Activated CD8-positive, alpha-beta T cell treated with anti-CD3 and anti-CD28 coated beads for 36 hours (primary cell): Measurements from ENCODE around the gene FADD. TPM values are rescaled to one million over a fixed set of nuclear protein-coding genes. Genes with fewer than 3 reads are reported as not detected.

Experiments
- ATAC-seq: fragments of 200-7000 bp; cut with Tn5 transposase; one replicate; pipeline ENCODE4 v1.10.0; 2021; ENCODE audit warnings: mild to moderate bottlenecking, moderate library complexity
- CTCF ChIA-PET: fragments of 350-600 bp; sonication (Branson Sonifier 250); formaldehyde crosslinking; loops from one replicate; lab custom pipeline; 2021; ENCODE audit warnings: antibody characterized with exemption; lab: Charles Lee
- POLR2A ChIA-PET: fragments of 350-600 bp; sonication (Branson Sonifier 250); formaldehyde crosslinking; loops from one replicate; lab custom pipeline; 2021; ENCODE audit warnings: antibody characterized with exemption; lab: Charles Lee
- DNase-seq: peaks from one replicate; pipeline ENCODE4 v3.0.0-alpha.2; 2020
- H3K27ac Mint-ChIP-seq: one replicate; pipeline ENCODE4 v1.8.0; 2021; ENCODE audit warnings: mild to moderate bottlenecking, mixed read lengths
- H3K27me3 Mint-ChIP-seq: one replicate; pipeline ENCODE4 v1.8.0; 2021; ENCODE audit warnings: mixed read lengths
- H3K36me3 Mint-ChIP-seq: one replicate; pipeline ENCODE4 v1.8.0; 2021; ENCODE audit warnings: low read depth, mixed read lengths
- H3K4me1 Mint-ChIP-seq: one replicate; pipeline ENCODE4 v1.8.0; 2021; ENCODE audit warnings: low read depth, mixed read lengths
- H3K4me3 Mint-ChIP-seq: one replicate; pipeline ENCODE4 v1.8.0; 2021; ENCODE audit warnings: mild to moderate bottlenecking, moderate library complexity, mixed read lengths
- H3K9me3 Mint-ChIP-seq: one replicate; pipeline ENCODE4 v1.8.0; 2021; ENCODE audit warnings: mixed read lengths
- intact Hi-C: fragments of 100-400 bp; cut with micrococcal nuclease; formaldehyde crosslinking; loops from one replicate; pipeline ENCODE4 v1.10.0; 2022
- total RNA-seq, 2 experiments: library from RNA; stranded (reverse); gene quantifications; one replicate each; pipeline ENCODE4 v1.2.3, GENCODE V29; 2021
- TF ChIP-seq, protein P1 (sequence below): fragments of 200-600 bp; IDR thresholded peaks from one replicate; pipeline ENCODE4 v1.8.0; 2022; ENCODE audit warnings: antibody characterized with exemption, mild to moderate bottlenecking

Gene FADD
- total RNA-seq, 2 experiments from 2014 or later = 27.6 to 29.6 TPM

DNA sequence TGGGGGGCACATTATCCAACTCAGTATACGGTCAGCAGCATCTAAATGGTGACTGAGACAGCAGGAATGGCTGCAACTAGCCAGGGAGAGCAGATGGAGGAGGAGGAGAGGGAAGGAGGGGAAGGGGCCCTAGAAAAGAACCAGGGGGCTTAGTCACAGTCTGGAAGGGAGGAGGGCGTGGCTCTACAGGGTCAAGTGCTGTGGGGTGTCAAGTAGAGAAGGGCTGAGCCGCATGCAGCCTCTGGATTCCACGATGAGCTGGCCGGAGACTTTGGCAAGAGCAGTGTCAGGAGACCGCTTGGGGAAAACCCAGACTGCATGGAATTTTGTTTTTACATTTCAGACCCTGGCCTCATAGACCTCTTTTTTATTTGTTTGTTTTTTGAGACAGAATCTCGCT is 41.6 kb downstream of the FADD start:
- Mint-ChIP-seq H3K27ac (no peak overlapping the region), H3K27me3 (peaks cover 2% of the 10 kb centered on the region), H3K36me3 (no peaks in the 10 kb centered on the region), H3K9me3 (peaks cover 3% of the 10 kb centered on the region), H3K4me1 (peaks cover 6% of the 10 kb centered on the region), H3K4me3 (no peak overlapping the region)
- POLR2A ChIA-PET = no interaction called here
- intact Hi-C loops = no loop called here
- DNase-seq (no peak), ATAC-seq (no peak)
- CTCF ChIA-PET = no interaction called here
- TF ChIP-seq, protein P1, sequence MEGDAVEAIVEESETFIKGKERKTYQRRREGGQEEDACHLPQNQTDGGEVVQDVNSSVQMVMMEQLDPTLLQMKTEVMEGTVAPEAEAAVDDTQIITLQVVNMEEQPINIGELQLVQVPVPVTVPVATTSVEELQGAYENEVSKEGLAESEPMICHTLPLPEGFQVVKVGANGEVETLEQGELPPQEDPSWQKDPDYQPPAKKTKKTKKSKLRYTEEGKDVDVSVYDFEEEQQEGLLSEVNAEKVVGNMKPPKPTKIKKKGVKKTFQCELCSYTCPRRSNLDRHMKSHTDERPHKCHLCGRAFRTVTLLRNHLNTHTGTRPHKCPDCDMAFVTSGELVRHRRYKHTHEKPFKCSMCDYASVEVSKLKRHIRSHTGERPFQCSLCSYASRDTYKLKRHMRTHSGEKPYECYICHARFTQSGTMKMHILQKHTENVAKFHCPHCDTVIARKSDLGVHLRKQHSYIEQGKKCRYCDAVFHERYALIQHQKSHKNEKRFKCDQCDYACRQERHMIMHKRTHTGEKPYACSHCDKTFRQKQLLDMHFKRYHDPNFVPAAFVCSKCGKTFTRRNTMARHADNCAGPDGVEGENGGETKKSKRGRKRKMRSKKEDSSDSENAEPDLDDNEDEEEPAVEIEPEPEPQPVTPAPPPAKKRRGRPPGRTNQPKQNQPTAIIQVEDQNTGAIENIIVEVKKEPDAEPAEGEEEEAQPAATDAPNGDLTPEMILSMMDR = no peak

DNA sequence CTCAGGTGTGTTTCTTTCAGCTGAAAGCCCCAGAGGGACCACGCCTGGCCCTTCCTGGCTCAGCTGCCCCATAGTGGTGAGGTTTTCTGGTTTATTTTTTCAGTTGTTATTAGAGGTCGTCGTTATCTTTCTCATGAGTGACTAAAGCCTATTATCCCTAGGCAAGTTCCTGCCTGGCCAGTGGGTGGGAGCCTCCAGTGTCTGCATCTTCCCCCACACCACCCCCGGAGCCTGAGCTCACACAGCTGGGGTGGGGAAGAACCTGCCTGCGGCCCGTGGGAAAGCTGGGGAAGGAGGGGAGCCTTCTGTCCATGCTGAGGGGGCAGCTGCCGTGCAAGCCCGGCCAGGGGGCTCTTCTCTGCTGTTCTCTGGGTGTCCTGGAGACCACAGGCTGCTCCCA is 43.1 kb downstream of the FADD start:
- Mint-ChIP-seq H3K4me3 (no peak overlapping the region), H3K27me3 (peaks cover 2% of the 10 kb centered on the region), H3K9me3 (peaks cover 3% of the 10 kb centered on the region), H3K4me1 (peaks cover 6% of the 10 kb centered on the region), H3K27ac (no peak overlapping the region), H3K36me3 (no peaks in the 10 kb centered on the region)
- DNase-seq (no peak), ATAC-seq (no peak)
- TF ChIP-seq, protein P1 = no peak
- ChIA-PET CTCF (interaction anchor here (0.6 kb wide), 1 partner anchor 1359 kb away, joined by 3 read pairs; no protein-coding TSS in a partner anchor), POLR2A (no interaction called here)
- intact Hi-C loops = no loop called here

DNA sequence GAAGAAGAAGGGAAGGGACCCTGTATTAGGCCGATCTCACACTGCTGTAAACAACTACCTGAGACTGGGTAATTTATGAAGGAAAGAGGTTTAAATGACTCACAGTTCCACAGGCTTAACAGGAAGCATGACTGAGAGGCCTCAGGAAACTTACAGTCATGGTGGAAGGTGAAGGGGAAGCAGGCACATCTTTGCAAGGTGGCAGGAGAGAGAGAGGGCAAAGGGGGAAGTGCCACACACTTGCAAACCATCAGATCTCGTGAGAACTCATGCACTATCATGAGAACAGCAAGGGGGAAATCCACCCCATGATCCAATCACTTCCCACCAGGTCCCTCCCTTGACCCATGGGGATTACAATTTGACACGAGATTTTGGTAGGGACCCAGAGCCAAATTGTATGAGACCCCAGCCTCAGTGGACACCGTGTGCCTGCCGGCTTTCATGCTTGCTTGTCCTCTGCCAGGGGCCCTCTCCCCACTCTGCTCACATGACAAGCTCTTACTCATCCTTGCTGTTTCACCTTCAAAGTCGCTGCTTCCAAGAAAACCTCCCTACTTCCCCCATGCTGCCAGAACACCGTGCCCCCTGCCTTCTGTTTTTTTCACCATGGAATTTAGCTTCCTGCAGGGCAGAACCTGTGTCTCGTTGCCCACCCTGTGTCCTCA is 44.1 kb downstream of the FADD start:
- POLR2A ChIA-PET = no interaction called here
- Mint-ChIP-seq H3K36me3 (no peaks in the 10 kb centered on the region), H3K4me3 (no peak overlapping the region), H3K27me3 (peaks cover 2% of the 10 kb centered on the region), H3K4me1 (peaks cover 6% of the 10 kb centered on the region), H3K27ac (no peak overlapping the region), H3K9me3 (peaks cover 3% of the 10 kb centered on the region)
- ATAC-seq (peak; percentile 27), DNase-seq (no peak)
- intact Hi-C loops = no loop called here
- CTCF ChIA-PET = no interaction called here
- TF ChIP-seq, protein P1 = no peak

DNA sequence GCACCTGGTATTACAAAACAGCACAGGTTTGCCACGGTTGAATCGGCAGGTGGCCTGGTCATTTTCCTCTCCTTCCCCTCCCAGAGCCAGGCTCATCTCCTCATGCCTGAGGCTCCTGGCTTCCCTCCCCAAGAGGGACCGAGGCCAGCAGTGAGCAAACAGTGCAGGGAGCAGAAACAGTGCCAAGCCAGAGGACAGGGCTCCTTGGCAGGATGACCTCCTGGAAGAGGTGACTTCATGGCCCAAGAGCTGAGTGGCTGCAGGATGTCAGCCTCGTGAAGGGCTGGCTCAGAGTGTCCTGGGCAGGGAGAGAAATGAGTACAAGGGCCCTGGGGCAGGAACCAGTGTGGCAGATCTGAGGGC is 44.6 kb downstream of the FADD start:
- peaks cover 2% of the 10 kb centered on the region for H3K27me3 Mint-ChIP-seq
- no peak overlapping the region for H3K27ac Mint-ChIP-seq
- H3K4me3 Mint-ChIP-seq = no peak overlapping the region
- H3K36me3 Mint-ChIP-seq = no peaks in the 10 kb centered on the region
- peaks cover 6% of the 10 kb centered on the region for H3K4me1 Mint-ChIP-seq
- peaks cover 3% of the 10 kb centered on the region for H3K9me3 Mint-ChIP-seq
- intact Hi-C loops = no loop called here
- TF ChIP-seq, protein P1 = no peak
- CTCF ChIA-PET = no interaction called here
- DNase-seq (no peak), ATAC-seq (no peak)
- POLR2A ChIA-PET = no interaction called here

DNA sequence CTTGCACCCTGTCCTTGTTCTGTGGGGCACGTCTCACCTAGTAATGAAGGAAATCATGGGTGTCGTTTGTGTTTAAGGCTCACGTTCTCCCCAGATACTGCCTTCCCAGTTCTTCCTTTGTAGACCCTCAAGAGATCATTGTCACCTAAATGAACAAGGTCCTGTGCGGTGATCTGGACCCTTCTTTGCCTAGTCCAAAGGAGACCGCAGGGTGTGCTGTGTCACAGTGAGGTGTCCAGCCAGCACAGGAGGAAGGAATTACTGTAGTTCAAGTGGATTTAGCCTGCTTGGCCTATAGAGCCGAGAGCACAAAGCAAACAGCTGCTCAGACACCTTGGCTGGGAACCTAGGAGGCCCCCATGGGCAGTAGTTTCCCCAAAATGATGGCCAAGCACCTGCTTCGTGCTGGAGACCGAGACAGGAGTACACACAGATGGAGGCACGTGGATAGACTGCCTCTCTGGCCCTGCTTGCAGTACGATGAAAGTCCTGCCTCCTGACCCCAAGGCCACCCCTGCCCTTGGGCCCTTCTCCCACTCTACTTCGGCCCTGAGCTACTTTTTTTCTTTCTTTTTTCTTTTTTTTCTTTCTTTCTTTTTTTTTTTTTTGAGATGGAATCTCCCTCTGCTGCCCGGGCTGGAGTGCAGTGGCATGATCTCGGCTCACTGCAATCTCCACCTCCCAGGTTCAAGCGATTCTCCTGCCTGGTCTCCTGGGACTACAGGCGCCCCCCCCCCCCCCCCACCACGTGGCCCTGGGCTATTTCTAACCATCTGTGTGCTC is 48.0 kb downstream of the FADD start:
- CTCF ChIA-PET = no interaction called here
- no peak for ATAC-seq
- no peak for DNase-seq

More for the DNA sequence above, 48.0 kb downstream of the FADD start:
- TF ChIP-seq, protein P1 = no peak
- Mint-ChIP-seq H3K27me3 (no peaks in the 10 kb centered on the region), H3K27ac (no peak overlapping the region), H3K36me3 (no peaks in the 10 kb centered on the region), H3K4me1 (peaks cover 6% of the 10 kb centered on the region), H3K9me3 (peaks cover 3% of the 10 kb centered on the region), H3K4me3 (no peak overlapping the region)
- intact Hi-C loops = no loop called here
- POLR2A ChIA-PET = no interaction called here
